Nephron (organoid): ENCODE results near the gene PLXNA4.
"Not testable (repeated sequence)": the region's sequence is repeated elsewhere in the genome, so short reads cannot be mapped to it uniquely, and the experiment has no call there.

Experiments
- H3K27ac Mint-ChIP-seq, 3 experiments: 2 replicates each; pipeline ENCODE4 v1.8.0; 2020; ENCODE audit warnings: mixed read lengths in 3 of 3, mild to moderate bottlenecking in 2 of 3, moderate library complexity in 1 of 3
- H3K27me3 Mint-ChIP-seq: 2 replicates; pipeline ENCODE4 v1.8.0; 2021; ENCODE audit warnings: low read depth, mild to moderate bottlenecking, moderate library complexity, mixed read lengths
- H3K36me3 Mint-ChIP-seq: 2 replicates; pipeline ENCODE4 v1.8.0; 2020; ENCODE audit warnings: low read depth, mixed read lengths
- H3K4me1 Mint-ChIP-seq: 2 replicates; pipeline ENCODE4 v1.8.0; 2020; ENCODE audit warnings: mixed read lengths
- H3K4me3 Mint-ChIP-seq, 3 experiments: 2 replicates each; pipeline ENCODE4 v1.8.0; 2020; ENCODE audit warnings: mild to moderate bottlenecking in 3 of 3, mixed read lengths in 3 of 3, moderate library complexity in 2 of 3
- H3K9me3 Mint-ChIP-seq: 2 replicates; pipeline ENCODE4 v1.8.0; 2020; ENCODE audit warnings: mixed read lengths
- TF ChIP-seq, protein P1 (sequence below), 3 experiments: fragments of 200-600 bp; sonication (generic); IDR thresholded peaks; one replicate each; pipeline ENCODE4 v1.5.0; 2021; ENCODE audit warnings: antibody characterized with exemption in 3 of 3; ENCODE audit not compliant: unreplicated experiment in 3 of 3

PLXNA4 gene

DNA sequence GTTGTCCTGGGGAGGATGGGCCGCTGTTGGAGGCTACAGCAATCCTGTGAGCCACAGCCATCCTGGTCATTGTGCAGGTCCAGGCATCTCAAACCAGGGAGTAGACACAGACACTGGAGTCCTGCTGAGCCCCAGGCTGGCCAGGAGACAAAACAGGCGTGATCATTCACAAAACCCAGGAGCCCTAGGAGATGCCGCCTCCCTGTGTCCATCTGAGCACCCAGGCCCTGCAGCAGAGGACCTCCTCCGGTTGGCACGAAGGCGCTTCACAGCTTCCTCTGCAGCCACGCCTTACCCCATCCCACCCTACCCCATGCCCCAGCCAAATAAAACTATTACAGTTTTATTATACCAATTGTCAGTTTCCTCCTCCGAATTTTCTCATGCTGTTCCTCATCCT, 183.6 kb downstream of the PLXNA4 start:
- no peaks in the 10 kb centered on the region for H3K9me3 Mint-ChIP-seq
- no peaks in the 10 kb centered on the region for H3K36me3 Mint-ChIP-seq
- TF ChIP-seq, protein P1, sequence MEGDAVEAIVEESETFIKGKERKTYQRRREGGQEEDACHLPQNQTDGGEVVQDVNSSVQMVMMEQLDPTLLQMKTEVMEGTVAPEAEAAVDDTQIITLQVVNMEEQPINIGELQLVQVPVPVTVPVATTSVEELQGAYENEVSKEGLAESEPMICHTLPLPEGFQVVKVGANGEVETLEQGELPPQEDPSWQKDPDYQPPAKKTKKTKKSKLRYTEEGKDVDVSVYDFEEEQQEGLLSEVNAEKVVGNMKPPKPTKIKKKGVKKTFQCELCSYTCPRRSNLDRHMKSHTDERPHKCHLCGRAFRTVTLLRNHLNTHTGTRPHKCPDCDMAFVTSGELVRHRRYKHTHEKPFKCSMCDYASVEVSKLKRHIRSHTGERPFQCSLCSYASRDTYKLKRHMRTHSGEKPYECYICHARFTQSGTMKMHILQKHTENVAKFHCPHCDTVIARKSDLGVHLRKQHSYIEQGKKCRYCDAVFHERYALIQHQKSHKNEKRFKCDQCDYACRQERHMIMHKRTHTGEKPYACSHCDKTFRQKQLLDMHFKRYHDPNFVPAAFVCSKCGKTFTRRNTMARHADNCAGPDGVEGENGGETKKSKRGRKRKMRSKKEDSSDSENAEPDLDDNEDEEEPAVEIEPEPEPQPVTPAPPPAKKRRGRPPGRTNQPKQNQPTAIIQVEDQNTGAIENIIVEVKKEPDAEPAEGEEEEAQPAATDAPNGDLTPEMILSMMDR (IDR thresholded peaks at IDR 0.05; ENCODE audit: unreplicated experiment in 3 of 3) = no peak
- no peak overlapping the region for H3K27ac Mint-ChIP-seq
- H3K4me1 Mint-ChIP-seq = peaks cover 32% of the 10 kb centered on the region
- peaks cover 35% of the 10 kb centered on the region for H3K27me3 Mint-ChIP-seq
- H3K4me3 Mint-ChIP-seq = no peak overlapping the region

DNA sequence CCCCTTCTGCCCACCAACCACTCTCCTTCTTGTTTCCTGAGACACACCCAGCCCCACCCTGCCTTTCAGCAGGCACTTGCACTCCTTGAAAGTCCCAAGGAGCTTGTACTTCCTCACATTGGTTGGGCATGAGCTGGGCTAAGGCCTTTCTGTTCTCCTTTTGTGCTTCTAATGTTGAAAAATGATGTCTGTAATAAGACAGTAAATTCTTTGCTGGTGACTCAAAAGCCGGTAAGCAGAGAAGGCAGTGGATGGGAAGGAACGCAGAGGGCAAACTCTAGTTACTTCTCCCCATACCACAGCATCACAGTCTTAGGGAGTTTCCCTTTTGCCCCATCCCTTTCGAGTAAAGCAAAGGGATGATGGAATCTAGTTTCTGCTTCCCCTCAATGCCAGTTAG, 185.6 kb downstream of the PLXNA4 start:
- Mint-ChIP-seq H3K27ac (no peak overlapping the region), H3K4me3 (no peak overlapping the region), H3K9me3 (no peaks in the 10 kb centered on the region), H3K4me1 (peaks cover 45% of the 10 kb centered on the region), H3K27me3 (peaks cover 33% of the 10 kb centered on the region), H3K36me3 (no peaks in the 10 kb centered on the region)
- TF ChIP-seq, protein P1 (IDR thresholded peaks at IDR 0.05; ENCODE audit: unreplicated experiment in 3 of 3) = no peak

DNA sequence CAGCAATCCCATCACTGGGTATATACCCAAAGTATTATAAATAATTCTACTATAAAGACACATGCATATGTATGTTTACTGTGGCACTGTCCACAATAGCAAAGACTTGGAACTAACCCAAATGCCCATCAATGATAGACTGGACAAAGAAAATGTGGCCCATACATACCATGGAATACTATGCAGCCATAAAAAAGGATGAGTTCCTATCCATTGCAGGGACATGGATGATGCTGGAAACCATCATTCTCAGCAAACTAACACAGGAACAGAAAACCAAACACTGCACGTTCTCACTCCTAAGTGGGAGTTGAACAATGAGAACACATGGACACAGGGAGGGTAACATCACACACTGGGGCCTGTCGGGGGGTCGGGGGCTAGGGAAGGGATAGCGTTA, 186.2 kb downstream of the PLXNA4 start:
- H3K4me3 Mint-ChIP-seq = not testable (repeated sequence)

DNA sequence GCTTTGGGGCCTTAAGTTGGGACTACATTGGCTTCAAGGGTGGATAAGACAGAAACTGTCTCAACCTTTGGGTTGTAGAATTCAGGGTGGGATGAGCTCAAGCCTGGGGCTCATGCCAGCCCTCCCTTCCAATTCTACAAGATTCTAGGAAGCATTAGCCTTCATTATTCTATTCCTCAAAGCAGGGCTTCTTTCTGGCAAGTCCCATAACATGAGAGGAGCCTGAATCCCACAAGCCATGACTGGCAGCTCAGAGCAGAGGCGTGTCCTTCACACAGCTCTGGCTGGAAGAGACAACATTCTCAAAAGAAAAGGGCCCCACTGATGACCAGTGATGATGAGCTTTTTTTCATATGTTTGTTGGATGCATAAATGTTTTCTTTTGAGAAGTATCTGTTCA, 187.6 kb downstream of the PLXNA4 start:
- H3K4me3 Mint-ChIP-seq = no peak overlapping the region
- TF ChIP-seq, protein P1 (IDR thresholded peaks at IDR 0.05; ENCODE audit: unreplicated experiment in 3 of 3) = no peak

More for the DNA sequence above, 186.2 kb downstream of the PLXNA4 start:
- Mint-ChIP-seq H3K4me1 (peaks cover 47% of the 10 kb centered on the region), H3K27me3 (peaks cover 35% of the 10 kb centered on the region)
- H3K27ac Mint-ChIP-seq, H3K9me3 Mint-ChIP-seq, H3K36me3 Mint-ChIP-seq: not testable (repeated sequence)

DNA sequence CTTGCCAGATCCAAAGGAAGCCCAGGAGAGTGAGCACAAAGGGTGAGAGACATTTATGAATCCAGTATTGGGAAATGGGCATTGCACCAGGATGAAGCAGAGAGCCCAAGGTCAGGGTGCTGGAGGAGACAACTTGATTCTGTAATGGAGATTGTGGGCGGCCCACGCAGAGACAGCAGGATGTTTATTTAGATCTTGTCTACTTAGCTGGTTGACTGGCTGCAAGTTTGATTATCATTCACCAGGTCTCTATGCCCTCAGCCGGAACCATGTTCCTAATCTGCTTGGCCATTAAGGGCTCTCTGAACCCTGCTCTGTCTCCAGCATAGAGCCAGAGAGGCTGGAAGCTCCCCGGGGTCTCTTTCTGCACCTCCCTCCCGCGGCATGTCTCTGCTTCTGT, 188.7 kb downstream of the PLXNA4 start:
- H3K4me1 Mint-ChIP-seq = peaks cover 52% of the 10 kb centered on the region
- peak overlapping the region; percentile 27 to 77 (median 68) for H3K27ac Mint-ChIP-seq
- peaks cover 40% of the 10 kb centered on the region for H3K27me3 Mint-ChIP-seq

More for the DNA sequence above, 187.6 kb downstream of the PLXNA4 start:
- peaks cover 51% of the 10 kb centered on the region for H3K4me1 Mint-ChIP-seq
- peaks cover 44% of the 10 kb centered on the region for H3K27me3 Mint-ChIP-seq
- no peaks in the 10 kb centered on the region for H3K36me3 Mint-ChIP-seq
- H3K9me3 Mint-ChIP-seq = no peaks in the 10 kb centered on the region
- peak overlapping the region in 1 of 3 experiments; percentile 68 for H3K27ac Mint-ChIP-seq

DNA sequence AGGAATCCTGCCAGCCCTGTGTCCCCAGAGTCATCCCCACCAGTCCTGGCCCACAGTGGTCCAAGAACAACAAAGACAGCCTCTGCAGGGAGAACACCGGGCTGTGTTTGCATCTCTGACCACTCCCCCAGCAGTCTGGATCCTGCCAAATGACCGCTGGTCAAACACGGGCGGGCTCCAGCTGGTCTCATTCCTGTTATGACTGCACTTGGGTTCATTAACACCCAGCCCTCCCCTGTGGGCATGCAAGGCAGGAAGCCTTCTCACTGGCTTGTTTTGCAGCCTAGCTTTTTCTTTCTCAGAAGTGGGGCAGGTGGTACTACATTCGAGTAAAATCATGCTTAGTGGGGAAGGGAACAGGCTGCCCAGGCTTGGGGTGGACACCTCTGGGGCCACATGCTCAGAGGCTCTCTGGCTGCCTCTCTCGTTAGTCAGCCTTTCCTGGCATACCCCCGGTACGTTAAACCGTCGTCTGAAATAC, 190.0 kb downstream of the PLXNA4 start:
- TF ChIP-seq, protein P1 (IDR thresholded peaks at IDR 0.05; ENCODE audit: unreplicated experiment in 3 of 3) = no peak
- H3K27ac Mint-ChIP-seq = peak overlapping the region; percentile 49 to 69 (median 54)
- H3K9me3 Mint-ChIP-seq = no peaks in the 10 kb centered on the region
- no peak overlapping the region for H3K4me3 Mint-ChIP-seq
- no peaks in the 10 kb centered on the region for H3K36me3 Mint-ChIP-seq
- H3K4me1 Mint-ChIP-seq = peaks cover 64% of the 10 kb centered on the region
- peaks cover 32% of the 10 kb centered on the region for H3K27me3 Mint-ChIP-seq

More for the DNA sequence above, 188.7 kb downstream of the PLXNA4 start:
- Mint-ChIP-seq H3K4me3 (no peak overlapping the region), H3K36me3 (no peaks in the 10 kb centered on the region), H3K9me3 (no peaks in the 10 kb centered on the region)
- TF ChIP-seq, protein P1 (IDR thresholded peaks at IDR 0.05; ENCODE audit: unreplicated experiment in 3 of 3) = no peak
